Neural cell (in vitro differentiated cells): ENCODE results near the gene CLDND2.

ENCODE experiments used
- CTCF ChIP-seq: fragments of 450-650 bp; IDR thresholded peaks from 2 replicates; pipeline ENCODE4 v1.5.1; 2014; ENCODE audit warnings: antibody characterized with exemption, mild to moderate bottlenecking, moderate library complexity; ENCODE audit not compliant: poor library complexity, severe bottlenecking
- EP300 ChIP-seq: fragments of 450-650 bp; conservative IDR thresholded peaks from 2 replicates; pipeline ENCODE4 v1.6.1; 2014; ENCODE audit warnings: antibody characterized with exemption, mild to moderate bottlenecking, moderate library complexity; ENCODE audit not compliant: poor library complexity, severe bottlenecking
- POLR2AphosphoS5 ChIP-seq: IDR thresholded peaks from 2 replicates; pipeline ENCODE4 v1.6.1; 2012
- SMC3 ChIP-seq: fragments of 450-650 bp; conservative IDR thresholded peaks from 2 replicates; pipeline ENCODE4 v1.6.1; 2014; ENCODE audit warnings: antibody characterized with exemption, mild to moderate bottlenecking, moderate library complexity; ENCODE audit not compliant: poor library complexity

GRCh38 chr19:51380379-51380778 is 11.6 kb upstream of the CLDND2 start:
- TF ChIP-seq SMC3, result no peak
- TF ChIP-seq CTCF, result no peak
- TF ChIP-seq POLR2AphosphoS5, result no peak
- TF ChIP-seq EP300, result no peak
